Stimulated activated CD8-positive, alpha-beta memory T cell treated with anti-CD3 and anti-CD28 coated beads, Interleukin-7, amount 100 ng/mL, for 48 hours (primary cell): Measurements from ENCODE around the gene AEBP1.

Source experiments
- DNase-seq, 2 donors: peaks; one replicate each; pipeline ENCODE4 v3.0.0-alpha.2; 2020; ENCODE audit warnings: low read depth in 1 of 2; ENCODE audit errors: extremely low read depth in 1 of 2

AEBP1 gene

DNA sequence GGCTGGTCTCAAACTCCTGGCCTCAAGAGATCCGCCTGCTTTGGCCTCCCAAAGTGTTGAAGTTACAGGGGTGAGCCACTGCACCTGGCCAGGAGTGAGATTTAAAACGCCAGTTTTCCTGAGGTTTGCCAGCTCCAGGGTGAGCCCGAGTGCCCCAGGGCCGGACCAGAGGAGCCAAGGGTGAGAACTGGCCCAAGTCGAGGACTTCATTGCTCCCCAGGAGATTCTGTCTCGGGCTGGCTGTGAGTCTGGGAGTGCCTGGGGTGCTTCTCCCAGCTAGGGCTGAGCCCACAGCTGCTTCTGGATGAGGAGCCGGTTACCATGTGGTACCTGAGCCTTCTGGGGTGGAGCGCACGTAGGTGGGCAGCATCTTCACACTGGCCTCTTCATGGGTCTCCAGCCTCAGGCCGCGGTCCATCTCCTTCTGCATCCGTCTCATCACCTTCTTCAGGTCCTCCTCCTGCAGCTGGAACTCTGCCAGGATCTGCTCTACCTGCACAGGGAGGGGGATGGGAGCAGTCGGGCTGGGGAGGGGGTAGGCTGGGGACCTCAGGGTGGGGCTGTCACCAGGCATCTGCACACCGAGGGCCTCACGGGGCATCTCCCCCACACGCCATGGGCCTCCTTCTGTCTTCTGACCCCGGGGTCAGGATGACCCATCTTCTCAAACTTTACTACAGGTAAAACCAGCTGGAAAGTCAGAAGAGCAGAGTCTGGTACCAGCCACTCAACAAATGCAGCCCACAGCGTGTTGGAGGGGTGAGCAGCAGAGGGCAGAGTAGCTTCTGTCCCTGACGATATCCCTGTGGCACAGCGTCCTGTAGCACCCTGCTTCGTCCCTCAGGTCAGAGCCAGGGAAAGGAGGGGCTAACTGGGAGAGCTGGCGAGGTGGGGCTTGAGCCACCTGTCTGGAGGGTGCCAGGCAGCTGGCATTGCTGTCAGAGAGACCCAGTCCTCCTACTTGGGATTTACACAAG is 49.1 kb downstream of the AEBP1 start:
- no peak for DNase-seq

DNA sequence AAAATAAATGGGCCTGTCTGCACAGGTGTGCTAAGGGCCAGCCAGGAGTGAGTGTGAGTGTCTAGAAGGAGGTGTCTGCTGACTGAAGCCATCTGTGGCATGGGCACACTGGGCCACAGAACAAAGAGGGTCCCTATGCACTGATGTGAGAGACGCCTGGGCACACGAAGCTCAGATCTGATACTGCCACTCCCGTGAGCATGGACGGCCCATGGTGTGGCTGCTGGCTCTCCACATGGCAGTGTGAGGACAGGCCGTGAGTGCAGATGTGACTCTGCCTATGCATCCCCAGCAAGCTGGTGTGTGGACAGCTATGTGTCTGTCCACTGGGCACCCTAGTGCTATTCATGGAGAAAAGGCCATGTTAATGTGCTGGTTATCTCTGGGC is 49.8 kb downstream of the AEBP1 start:
- DNase-seq, result no peak

DNA sequence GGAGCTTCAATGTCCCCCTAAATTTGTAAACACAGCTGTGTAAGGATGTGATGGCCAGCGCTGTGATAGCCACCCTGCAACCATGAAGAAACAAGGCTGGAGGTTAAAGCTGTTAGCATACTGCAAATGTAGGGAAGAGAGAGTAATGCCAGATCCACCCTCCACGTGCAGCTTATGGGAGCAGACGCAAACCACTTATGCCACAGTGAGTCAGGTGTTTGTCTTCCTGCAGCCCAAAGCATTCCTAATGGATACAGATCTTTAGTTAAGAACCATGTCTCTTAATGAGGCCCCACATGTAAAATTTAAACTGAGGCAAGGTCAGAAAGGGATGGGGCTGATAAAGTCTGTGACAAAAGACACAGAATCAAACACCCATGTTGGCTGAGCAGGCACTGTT is 50.6 kb downstream of the AEBP1 start:
- DNase-seq, result no peak

DNA sequence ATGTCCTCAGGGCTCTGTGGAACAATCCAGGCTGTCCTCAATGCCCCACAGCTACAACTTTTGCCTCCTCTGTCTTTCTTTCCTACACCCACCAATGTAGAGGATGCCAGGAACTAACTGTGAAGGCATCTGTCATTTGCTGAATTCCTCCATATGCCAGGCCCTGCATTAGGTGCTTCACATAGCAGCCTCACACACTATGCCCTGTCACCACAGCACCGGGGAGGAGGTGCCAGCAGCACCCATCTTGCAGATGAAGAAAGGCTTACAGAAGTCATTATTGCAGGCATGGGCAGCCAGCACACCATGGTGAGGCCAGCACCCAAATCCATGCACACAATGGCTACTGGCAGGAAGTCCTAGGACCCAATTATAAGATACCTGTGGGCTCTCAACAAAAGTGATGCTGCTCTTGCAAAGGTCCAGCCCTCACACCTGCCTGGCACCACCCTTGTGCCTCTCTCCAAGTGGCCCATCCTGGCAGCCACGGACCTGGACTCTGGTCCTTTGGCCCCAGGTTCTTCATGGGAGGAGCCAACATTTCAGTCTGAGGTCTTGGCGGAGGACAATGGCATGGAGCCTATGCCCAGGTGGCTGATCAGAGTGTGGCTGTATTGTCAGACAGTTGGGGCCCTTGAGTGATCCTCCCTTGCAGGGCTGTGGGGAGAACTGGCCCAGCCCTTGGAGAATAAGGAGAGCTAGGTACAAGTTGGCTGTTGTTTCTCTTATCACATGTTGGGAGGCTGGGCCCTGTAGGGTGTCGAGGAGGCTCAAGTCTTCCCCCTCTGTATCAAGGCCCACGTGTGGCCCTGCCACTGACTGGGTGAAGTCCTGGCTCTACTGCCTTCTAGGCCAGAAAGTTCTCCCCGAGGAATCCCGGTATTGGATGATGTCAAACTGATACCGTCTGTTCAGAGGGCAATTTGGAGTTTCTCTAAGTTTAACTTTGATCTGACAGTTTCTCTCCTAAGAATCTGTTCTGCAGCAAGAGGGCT is 51.3 kb downstream of the AEBP1 start:
- no peak for DNase-seq

DNA sequence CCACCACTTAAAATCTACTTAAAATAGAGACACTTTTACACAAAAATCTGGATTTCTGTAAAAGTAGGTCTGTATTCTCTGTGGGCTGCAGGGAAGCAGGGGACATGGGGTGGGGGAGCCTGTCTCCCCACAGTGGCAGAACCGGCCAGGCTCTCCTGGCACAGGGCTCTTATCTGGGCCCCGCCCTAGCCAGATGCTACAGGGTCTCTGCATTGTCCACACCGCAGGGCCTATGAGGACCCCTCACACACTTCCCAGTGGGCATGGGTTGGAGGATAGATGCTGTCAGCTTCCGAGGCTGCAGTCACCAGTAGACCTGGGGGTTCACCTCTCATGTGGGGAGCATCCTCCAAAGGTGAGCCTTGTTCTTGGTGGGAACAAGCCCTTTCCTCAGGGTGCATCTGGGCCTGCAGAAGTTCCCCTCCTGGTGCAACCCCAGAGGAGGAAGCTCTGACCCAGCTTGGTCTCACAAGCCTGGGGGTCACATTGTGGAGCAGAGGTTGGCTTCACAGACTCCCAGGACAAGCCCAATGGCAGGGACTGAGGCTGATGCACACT is 52.4 kb downstream of the AEBP1 start:
- no peak for DNase-seq

DNA sequence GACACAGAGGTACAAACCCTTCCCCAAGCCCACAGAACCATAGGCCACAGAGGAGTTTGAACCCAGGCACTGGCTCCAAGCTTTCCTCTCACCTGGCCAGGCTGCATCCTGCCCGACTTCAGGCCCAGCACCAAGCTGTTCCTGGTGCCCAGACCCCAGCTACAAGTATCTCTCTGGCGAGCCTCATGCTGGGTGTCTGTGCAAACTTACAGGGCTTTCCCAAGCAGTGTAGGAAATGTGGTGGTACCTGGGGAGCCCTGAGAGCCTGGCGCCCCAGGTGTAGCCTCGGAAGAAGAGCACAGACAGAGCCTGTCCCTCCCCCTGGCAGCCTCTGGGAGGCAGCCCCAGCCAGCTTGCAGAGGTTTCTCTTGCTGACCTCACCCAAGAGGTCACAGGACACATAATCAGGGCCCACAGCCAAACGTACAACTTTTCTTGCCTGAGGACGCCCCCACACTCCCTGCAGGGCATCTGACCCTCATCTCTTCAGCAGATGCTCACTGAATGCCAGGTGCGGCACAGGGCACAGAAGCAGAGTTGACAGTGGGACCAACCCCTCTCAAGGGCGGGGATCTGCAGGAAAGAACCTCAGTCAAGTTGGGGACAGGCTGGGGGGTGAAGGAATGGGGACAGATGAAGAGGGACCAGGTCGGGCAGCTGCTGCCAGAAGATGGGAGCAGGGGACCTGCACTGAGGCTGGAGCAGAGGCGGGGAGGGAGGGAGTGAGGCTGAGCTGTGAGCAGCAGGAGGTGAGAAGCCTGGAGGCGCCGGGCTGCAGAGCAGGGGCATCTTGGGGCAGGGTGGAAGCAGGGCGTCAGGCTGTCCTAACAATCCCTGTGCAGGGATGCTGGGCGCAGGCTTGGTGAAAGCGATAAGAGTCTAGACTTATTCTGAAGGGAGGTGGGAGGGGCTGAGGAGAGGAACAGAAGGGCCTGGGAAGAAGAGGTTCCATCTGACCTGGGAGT is 53.3 kb downstream of the AEBP1 start:
- DNase-seq, result no peak

DNA sequence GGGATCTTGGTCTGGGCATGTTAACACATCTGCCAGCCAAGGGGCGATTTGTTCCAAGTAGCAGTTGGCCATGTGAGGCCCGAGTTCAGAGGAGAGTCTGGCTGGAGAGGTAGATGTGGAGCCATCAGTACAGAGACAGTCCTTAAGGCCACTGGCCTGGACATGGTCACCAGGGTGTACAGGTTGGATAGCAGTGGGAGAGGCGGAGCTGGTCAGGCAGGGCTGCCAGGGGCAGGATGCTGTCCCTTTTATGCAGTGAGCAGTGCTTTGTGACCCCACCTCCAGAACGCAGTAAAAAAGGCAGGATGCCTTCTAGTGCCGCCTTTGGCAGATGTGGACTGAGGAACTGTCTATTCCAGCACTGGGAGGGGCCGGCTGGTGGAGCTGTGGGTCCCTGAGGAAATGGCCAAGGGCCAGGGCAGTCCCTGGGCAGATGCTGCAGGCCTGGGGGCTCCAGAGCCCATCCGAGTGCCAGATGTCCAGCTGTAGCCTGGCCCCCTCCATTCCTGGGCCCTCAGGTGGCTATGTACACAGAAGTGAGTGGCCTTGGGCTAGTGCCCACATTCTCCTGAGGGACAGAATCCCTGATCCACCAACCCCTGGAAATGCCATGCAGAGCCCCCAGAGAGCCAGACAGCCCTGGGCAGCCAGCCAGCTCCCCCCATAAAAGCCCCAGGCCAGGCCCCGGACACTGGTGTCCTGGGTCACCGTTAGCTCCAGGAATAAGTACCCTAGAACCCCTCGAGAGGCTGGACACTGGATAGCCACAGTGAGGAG is 54.1 kb downstream of the AEBP1 start:
- no peak for DNase-seq

DNA sequence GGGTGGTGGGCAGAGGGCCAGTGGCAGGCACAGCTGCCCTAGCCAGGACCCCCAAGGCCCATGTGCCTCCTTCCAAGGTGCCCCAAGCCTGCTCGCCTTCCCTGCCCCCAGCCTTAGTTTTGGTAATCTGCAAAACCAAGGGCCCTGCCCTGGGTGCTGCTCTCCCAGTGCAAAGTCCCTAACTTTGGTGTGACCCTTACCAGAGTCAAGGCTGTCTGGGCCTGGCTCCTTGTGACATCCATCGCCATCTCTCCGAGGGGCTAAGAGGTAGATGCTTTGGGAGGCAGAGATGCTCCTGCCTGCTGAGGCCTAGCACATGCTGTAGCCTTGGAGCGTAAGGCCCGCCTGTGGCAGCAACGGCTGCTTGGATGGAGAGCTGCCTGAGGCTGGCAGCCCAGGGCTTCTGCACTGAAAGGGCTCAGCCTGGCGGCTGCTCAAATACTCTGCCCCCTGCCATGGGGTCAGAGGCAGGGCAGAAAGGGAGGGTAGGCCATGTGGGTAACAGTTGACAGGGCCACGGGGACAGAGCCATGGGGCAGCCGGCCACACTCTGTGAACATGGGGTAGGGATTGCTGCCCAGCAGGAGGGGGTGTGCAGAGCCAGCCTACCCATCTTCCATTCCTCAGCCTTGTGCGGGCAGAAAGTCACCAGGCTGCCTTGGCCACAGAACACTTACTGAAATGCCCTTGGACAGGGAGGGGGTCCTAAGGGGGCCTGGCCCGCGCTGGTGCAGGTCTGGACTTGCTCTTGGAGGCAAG is 54.9 kb downstream of the AEBP1 start:
- DNase-seq, result no peak

DNA sequence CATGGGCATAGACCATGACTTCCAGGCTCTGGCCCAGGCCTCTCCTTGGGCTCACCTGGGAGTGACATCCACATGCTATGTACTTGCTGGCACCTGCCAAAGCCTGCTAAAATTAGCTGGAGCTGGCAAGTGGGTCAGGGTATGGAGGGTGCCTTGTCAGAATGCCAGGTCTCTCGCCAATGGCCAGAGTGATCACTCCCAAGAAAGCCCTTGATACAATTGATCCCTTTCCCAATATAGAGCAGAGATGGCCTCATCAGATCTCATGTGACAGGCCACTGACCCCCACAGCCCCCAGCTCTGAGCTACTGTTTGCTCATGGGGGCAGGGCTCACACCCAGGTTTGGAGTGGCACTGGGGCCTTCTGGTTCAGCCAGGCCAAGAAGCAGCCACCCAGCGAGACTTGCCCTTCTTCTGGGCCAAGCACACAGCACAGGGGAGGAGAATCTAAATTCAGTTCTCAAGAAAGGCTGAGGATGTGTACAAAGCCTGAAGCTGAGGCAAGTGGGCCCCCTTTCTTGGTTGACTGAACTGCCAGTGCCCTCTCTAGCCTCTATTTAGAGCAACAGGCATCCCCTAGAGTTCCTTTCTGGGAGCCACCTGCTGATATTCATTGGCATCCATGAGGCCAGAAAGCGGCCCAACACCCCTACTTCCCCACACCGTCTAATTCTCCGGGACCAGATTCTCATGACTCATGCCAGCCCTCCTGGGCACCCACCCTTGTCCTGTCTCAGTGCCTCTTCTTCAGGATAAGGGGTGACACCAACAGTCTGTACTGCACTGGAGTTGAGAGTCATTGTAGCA is 55.9 kb downstream of the AEBP1 start:
- no peak for DNase-seq

DNA sequence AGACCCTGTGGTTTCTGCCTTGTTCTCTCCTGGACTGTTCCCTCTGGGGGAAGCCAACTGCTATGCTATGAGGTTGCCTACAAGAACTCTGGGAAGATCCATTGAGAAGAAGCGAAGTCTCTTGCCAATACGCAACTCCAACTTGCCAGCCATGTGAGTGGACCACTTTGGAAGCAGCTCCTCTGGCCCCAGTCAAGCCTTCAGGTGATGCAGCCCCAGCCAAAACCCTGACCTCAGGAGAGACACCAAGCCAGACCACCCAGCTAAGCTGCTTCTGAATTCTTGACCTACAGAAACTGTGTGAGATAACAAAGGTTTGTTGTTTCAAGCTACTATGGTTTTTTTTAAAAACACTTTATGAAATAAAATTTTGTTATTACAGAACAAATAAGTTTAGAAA is 57.2 kb downstream of the AEBP1 start:
- DNase-seq, result no peak

DNA sequence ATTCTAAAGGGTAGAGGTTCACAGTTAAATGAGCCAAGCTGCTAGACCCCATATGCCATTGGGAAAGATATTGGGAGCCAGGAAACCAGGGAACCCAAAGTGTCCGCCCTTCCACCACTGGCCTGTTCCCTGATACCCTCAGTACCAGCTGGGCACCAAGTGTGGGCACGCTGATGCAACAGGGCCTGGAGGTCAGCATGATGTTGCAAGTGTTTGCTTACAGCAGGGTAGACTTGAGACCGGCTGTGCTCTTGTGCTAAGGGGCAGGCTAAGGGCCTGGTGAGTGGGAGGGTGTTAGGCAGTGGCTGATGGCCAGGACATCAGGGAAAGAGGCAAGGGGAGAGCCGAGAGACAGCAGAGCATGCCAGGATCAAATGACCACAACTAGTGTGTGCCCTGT is 58.0 kb downstream of the AEBP1 start:
- no peak for DNase-seq

DNA sequence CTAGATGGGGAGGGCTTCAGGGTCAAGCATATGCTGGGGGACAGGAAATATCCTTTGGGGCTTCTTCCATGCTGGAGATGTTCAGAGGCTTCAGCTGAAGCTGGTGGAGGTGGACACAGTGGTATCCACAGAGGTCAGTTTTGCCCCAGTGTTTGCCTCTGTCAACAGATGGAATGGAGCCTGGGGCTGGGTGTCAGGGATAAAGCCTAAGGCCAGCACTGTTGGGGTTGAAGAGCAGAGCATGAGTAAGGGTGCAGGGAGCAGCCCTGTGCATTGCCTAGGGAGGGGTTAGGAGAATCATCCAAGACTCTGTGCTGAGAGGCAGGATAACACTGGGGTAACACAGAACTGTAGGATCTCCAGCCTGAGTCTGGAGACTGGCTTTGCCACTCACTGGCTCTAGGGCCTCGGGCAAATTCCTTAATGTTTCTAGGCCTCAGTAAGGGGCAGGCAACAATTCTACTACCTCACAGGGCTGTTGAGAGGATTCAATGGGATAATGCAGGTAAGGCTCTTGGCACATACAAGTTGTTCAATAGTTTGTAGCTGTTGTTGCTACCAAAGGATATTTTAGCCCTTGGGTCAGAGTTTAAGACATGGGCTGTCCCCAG is 58.7 kb downstream of the AEBP1 start:
- DNase-seq, result no peak

DNA sequence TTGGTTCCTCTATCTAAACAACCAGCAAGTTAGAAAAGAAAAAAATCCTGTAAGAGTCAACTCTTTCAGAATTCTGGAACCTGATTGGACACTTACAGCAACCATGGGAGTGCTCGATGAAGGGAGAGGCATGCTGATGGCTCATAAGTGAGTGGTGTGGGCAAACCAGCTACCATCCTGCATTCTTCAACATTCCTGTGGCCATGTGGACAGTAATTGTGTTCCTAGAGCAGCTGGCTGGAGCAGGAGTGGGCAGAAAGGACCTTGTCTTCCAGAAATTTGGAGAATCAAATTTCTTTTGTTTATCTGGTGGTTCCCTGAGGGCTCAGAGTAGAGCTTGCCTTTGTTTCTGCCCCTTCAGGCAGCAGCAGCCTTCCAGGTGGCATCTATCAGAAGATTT is 59.4 kb downstream of the AEBP1 start:
- no peak for DNase-seq
